Natural killer cell treated with Interleukin-12 subunit alpha and Interleukin-12 subunit beta and Interleukin-15 and Interleukin-18, amount 100 ng/mL, for 72 hours (primary cell): ENCODE results near the gene TMEM183A. TPM values are rescaled to one million over a fixed set of nuclear protein-coding genes. Genes with fewer than 3 reads are reported as not detected.

ENCODE experiments used
- ATAC-seq, 2 donors: fragments of 150-1000 bp; cut with Tn5 transposase in 1 of 2; sonication (Bioruptor Pico), chemical (Tn5 transposase) in 1 of 2; 2 replicates each; pipeline ENCODE4 v1.10.0; 2021
- DNase-seq: peaks from one replicate; pipeline ENCODE4 v3.0.0; 2022; ENCODE audit warnings: low spot score
- H3K27ac Mint-ChIP-seq, 2 donors: 1 replicate in 1 of 2; 2 replicates in 1 of 2; pipeline ENCODE4 v1.8.0; 2022; ENCODE audit warnings: mixed read lengths in 2 of 2, mild to moderate bottlenecking in 1 of 2, moderate library complexity in 1 of 2
- H3K27me3 Mint-ChIP-seq, 2 donors: 1 replicate in 1 of 2; 2 replicates in 1 of 2; pipeline ENCODE4 v1.8.0; 2022; ENCODE audit warnings: mixed read lengths in 2 of 2
- H3K36me3 Mint-ChIP-seq: one replicate; pipeline ENCODE4 v1.8.0; 2022; ENCODE audit warnings: mixed read lengths
- H3K4me1 Mint-ChIP-seq, 2 donors: 1 replicate in 1 of 2; 2 replicates in 1 of 2; pipeline ENCODE4 v1.8.0; 2022; ENCODE audit warnings: low read depth in 2 of 2, mixed read lengths in 2 of 2, mild to moderate bottlenecking in 1 of 2
- H3K4me3 Mint-ChIP-seq: one replicate; pipeline ENCODE4 v1.8.0; 2022; ENCODE audit warnings: mixed read lengths
- H3K9me3 Mint-ChIP-seq: 2 replicates; pipeline ENCODE4 v1.8.0; 2022; ENCODE audit warnings: mixed read lengths
- total RNA-seq, 2 donors: library from RNA; stranded (reverse); gene quantifications; one replicate each; pipeline ENCODE4 v1.2.3, GENCODE V29; 2022

The TMEM183A gene
- 10 to 100 TPM; 65.1 to 93.0 TPM for total RNA-seq

- H3K4me1 Mint-ChIP-seq: peaks cover 28 to 35% of the 10 kb centered on the region in 2 donors
- H3K27me3 Mint-ChIP-seq: no peaks in the 10 kb centered on the region
- H3K36me3 Mint-ChIP-seq: peaks cover 12% of the 10 kb centered on the region
- DNase-seq (peak; percentile 96), ATAC-seq (peak; percentile 94 to 98)
- H3K4me3 Mint-ChIP-seq: peak within 1 kb of the TSS; percentile 85
- peak within 1 kb of the TSS; percentile 95 to 99 for H3K27ac Mint-ChIP-seq
- no peaks in the 10 kb centered on the region for H3K9me3 Mint-ChIP-seq
Observed at GRCh38 chr1:203006948-203007871, at the start of gene TMEM183A. TSS of gene TMEM183A (plus strand) at chr1:203007374. CDS start at chr1:203007466, 92 bp downstream.

- ATAC-seq (peak; percentile 99 to 100), DNase-seq (peak; percentile 94)
- Mint-ChIP-seq H3K4me1 (peaks cover 27 to 33% of the 10 kb centered on the region in 2 donors), H3K4me3 (peak within 1 kb of the TSS; percentile 85), H3K27ac (peak within 1 kb of the TSS; percentile 61 to 84), H3K27me3 (no peaks in the 10 kb centered on the region), H3K36me3 (no peaks in the 10 kb centered on the region), H3K9me3 (no peaks in the 10 kb centered on the region)
Observed at GRCh38 chr1:202957733-202958543, 49.2 kb upstream of the TMEM183A start, which contains the start of gene ADIPOR1. TSS of gene ADIPOR1 (minus strand) at chr1:202958312. CDS start at chr1:202951070, 7,242 bp downstream.

GRCh38 chr1:202958544-202959275 lies 48.5 kb upstream of the TMEM183A start:
- H3K27ac Mint-ChIP-seq: peak overlapping the region; percentile 61 to 84
- no peak for DNase-seq
- H3K27me3 Mint-ChIP-seq: no peaks in the 10 kb centered on the region
- ATAC-seq: no peak
- peak overlapping the region; percentile 85 for H3K4me3 Mint-ChIP-seq
- peaks cover 24 to 30% of the 10 kb centered on the region in 2 donors for H3K4me1 Mint-ChIP-seq
- no peaks in the 10 kb centered on the region for H3K36me3 Mint-ChIP-seq
- H3K9me3 Mint-ChIP-seq: no peaks in the 10 kb centered on the region

GRCh38 chr1:202959276-202959620 lies 47.9 kb upstream of the TMEM183A start:
- H3K4me3 Mint-ChIP-seq: peak overlapping the region; percentile 85
- DNase-seq (no peak), ATAC-seq (no peak)
- H3K9me3 Mint-ChIP-seq: no peaks in the 10 kb centered on the region
- no peaks in the 10 kb centered on the region for H3K27me3 Mint-ChIP-seq
- peak overlapping the region in 1 of 2 donors; percentile 84 for H3K27ac Mint-ChIP-seq
- H3K4me1 Mint-ChIP-seq: peaks cover 20 to 25% of the 10 kb centered on the region in 2 donors
- H3K36me3 Mint-ChIP-seq: no peaks in the 10 kb centered on the region

GRCh38 chr1:202961220-202961880 lies 45.8 kb upstream of the TMEM183A start:
- H3K9me3 Mint-ChIP-seq: no peaks in the 10 kb centered on the region
- DNase-seq (no peak), ATAC-seq (no peak)
- H3K36me3 Mint-ChIP-seq: no peaks in the 10 kb centered on the region
- no peak overlapping the region for H3K4me3 Mint-ChIP-seq
- H3K4me1 Mint-ChIP-seq: peaks cover 20 to 26% of the 10 kb centered on the region in 2 donors
- no peaks in the 10 kb centered on the region for H3K27me3 Mint-ChIP-seq
- H3K27ac Mint-ChIP-seq: no peak overlapping the region

- peak overlapping the region; percentile 36 for H3K4me3 Mint-ChIP-seq
- no peak for ATAC-seq
- DNase-seq: no peak
- H3K27ac Mint-ChIP-seq: no peak overlapping the region
- no peaks in the 10 kb centered on the region for H3K9me3 Mint-ChIP-seq
- H3K36me3 Mint-ChIP-seq: no peaks in the 10 kb centered on the region
- peaks cover 17 to 25% of the 10 kb centered on the region in 2 donors for H3K4me1 Mint-ChIP-seq
- no peaks in the 10 kb centered on the region for H3K27me3 Mint-ChIP-seq
Observed at GRCh38 chr1:202964791-202965410, 42.3 kb upstream of the TMEM183A start.

- H3K4me3 Mint-ChIP-seq: peak overlapping the region; percentile 89
Observed at GRCh38 chr1:202965422-202965821, 41.8 kb upstream of the TMEM183A start.

GRCh38 chr1:202966006-202966898 lies 40.9 kb upstream of the TMEM183A start:
- peak overlapping the region; percentile 89 for H3K4me3 Mint-ChIP-seq
- DNase-seq: peak; percentile 63

More at GRCh38 chr1:202965422-202965821, 41.8 kb upstream of the TMEM183A start:
- Mint-ChIP-seq H3K27ac (peak overlapping the region in 1 of 2 donors; percentile 80), H3K4me1 (peaks cover 17 to 25% of the 10 kb centered on the region in 2 donors), H3K36me3 (no peaks in the 10 kb centered on the region), H3K9me3 (no peaks in the 10 kb centered on the region), H3K27me3 (no peaks in the 10 kb centered on the region)
- DNase-seq (no peak), ATAC-seq (no peak)

GRCh38 chr1:202967684-202968281 lies 39.4 kb upstream of the TMEM183A start:
- peak overlapping the region; percentile 89 for H3K4me3 Mint-ChIP-seq

More at GRCh38 chr1:202966006-202966898, 40.9 kb upstream of the TMEM183A start:
- H3K36me3 Mint-ChIP-seq: no peaks in the 10 kb centered on the region
- peaks cover 17 to 25% of the 10 kb centered on the region in 2 donors for H3K4me1 Mint-ChIP-seq
- H3K27ac Mint-ChIP-seq: peak overlapping the region; percentile 32 to 80
- no peak for ATAC-seq
- H3K27me3 Mint-ChIP-seq: no peaks in the 10 kb centered on the region
- H3K9me3 Mint-ChIP-seq: no peaks in the 10 kb centered on the region

GRCh38 chr1:202968351-202968750 lies 38.8 kb upstream of the TMEM183A start:
- H3K9me3 Mint-ChIP-seq: no peaks in the 10 kb centered on the region
- DNase-seq: no peak
- no peak for ATAC-seq
- peak overlapping the region; percentile 71 to 75 for H3K27ac Mint-ChIP-seq
- H3K4me1 Mint-ChIP-seq: peaks cover 17 to 25% of the 10 kb centered on the region in 2 donors
- no peaks in the 10 kb centered on the region for H3K36me3 Mint-ChIP-seq
- H3K4me3 Mint-ChIP-seq: peak overlapping the region; percentile 89
- H3K27me3 Mint-ChIP-seq: no peaks in the 10 kb centered on the region

More at GRCh38 chr1:202967684-202968281, 39.4 kb upstream of the TMEM183A start:
- H3K4me1 Mint-ChIP-seq: peaks cover 17 to 25% of the 10 kb centered on the region in 2 donors
- no peaks in the 10 kb centered on the region for H3K9me3 Mint-ChIP-seq
- H3K36me3 Mint-ChIP-seq: no peaks in the 10 kb centered on the region
- no peaks in the 10 kb centered on the region for H3K27me3 Mint-ChIP-seq
- DNase-seq (no peak), ATAC-seq (peak in 1 of 2 donors; percentile 34)
- H3K27ac Mint-ChIP-seq: peak overlapping the region; percentile 71 to 75

- Mint-ChIP-seq H3K27ac (no peak overlapping the region), H3K4me3 (peak overlapping the region; percentile 22), H3K27me3 (no peaks in the 10 kb centered on the region)
Observed at GRCh38 chr1:202968895-202969295, 38.3 kb upstream of the TMEM183A start.

More at GRCh38 chr1:202968895-202969295, 38.3 kb upstream of the TMEM183A start:
- Mint-ChIP-seq H3K4me1 (peaks cover 17 to 25% of the 10 kb centered on the region in 2 donors), H3K36me3 (no peaks in the 10 kb centered on the region), H3K9me3 (no peaks in the 10 kb centered on the region)
- DNase-seq: no peak
- no peak for ATAC-seq
